OCI-LY7 (cell line): ENCODE measurements around the gene AMZ2.

Experiments
- CTCF ChIP-seq: fragments of 200-600 bp; sonication (generic); conservative IDR thresholded peaks from 2 replicates; pipeline ENCODE4 v1.5.1; 2014; ENCODE audit warnings: mild to moderate bottlenecking, antibody characterized with exemption, low read length, moderate library complexity, mixed read lengths
- EZH2phosphoT487 ChIP-seq: fragments of 200-600 bp; sonication (generic); IDR thresholded peaks from 2 replicates; pipeline ENCODE4 v1.6.1; 2018; ENCODE audit warnings: low read depth, borderline replicate concordance, mild to moderate bottlenecking, mixed run types, antibody characterized with exemption, low read length, moderate library complexity, mixed read lengths

- TF ChIP-seq CTCF (peak; percentile 89), EZH2phosphoT487 (no peak)
Measured at GRCh38 chr17:68205251-68205807, 42.5 kb upstream of the AMZ2 start.
